Thyroid gland (tissue), 4 donors: ENCODE results near the gene PRPSAP2. TPM values are rescaled to one million over a fixed set of nuclear protein-coding genes. Genes with fewer than 3 reads are reported as not detected.

ENCODE experiments used
- DNase-seq, 2 donors: peaks; one replicate each; pipeline ENCODE4 v3.0.0-alpha.2; 2019
- H3K27ac ChIP-seq, 3 donors: fragments of 200-600 bp; sonication (generic); 1 replicate in 2 of 3; 2 replicates in 1 of 3; pipeline ENCODE4 v1.5.1; 2016 to 2019; ENCODE audit warnings: mild to moderate bottlenecking in 1 of 3, moderate library complexity in 1 of 3
- H3K27me3 ChIP-seq: fragments of 200-600 bp; sonication (generic); one replicate; pipeline ENCODE4 v1.5.1; 2019
- H3K36me3 ChIP-seq, 2 donors: fragments of 200-600 bp; sonication (generic); one replicate each; pipeline ENCODE4 v1.5.1; 2016 to 2019
- H3K4me1 ChIP-seq, 2 donors: fragments of 200-600 bp; sonication (generic); one replicate each; pipeline ENCODE4 v1.5.1; 2017 to 2019
- H3K4me3 ChIP-seq, 3 donors: fragments of 200-600 bp; sonication (generic); replicated peaks in 1 of 3; 1 replicate in 2 of 3; 2 replicates in 1 of 3; pipeline ENCODE4 v1.5.1; 2016; ENCODE audit warnings: mild to moderate bottlenecking in 1 of 3
- H3K9me3 ChIP-seq: fragments of 200-600 bp; sonication (generic); one replicate; pipeline ENCODE4 v1.5.1; 2017
- CTCF ChIP-seq, 6 experiments: fragments of 200-600 bp in 3 of 6; fragments of 450-650 bp in 3 of 6; sonication (generic) in 3 of 6; IDR thresholded peaks; one replicate each; pipeline ENCODE4 v1.5.1; 2016 to 2019; ENCODE audit warnings: antibody characterized with exemption in 6 of 6, mild to moderate bottlenecking in 2 of 6, inconsistent platforms in 1 of 6, moderate library complexity in 1 of 6
- POLR2A ChIP-seq, 2 donors: fragments of 450-650 bp; IDR thresholded peaks; one replicate each; pipeline ENCODE4 v1.6.1; 2017; ENCODE audit warnings: antibody characterized with exemption in 2 of 2, mild to moderate bottlenecking in 2 of 2, moderate library complexity in 1 of 2
- WGBS, 2 donors: methylation state at CpG; one replicate each; pipeline ENCODE4 v1.1.5; 2017; 5-methylcytosine and 5-hydroxymethylcytosine counted together
- intact Hi-C: fragments of 100-400 bp; cut with DNase I; formaldehyde crosslinking; loops from one replicate; pipeline ENCODE4 v1.15.1; 2023
- total RNA-seq, 4 donors: library from RNA; depleted of rRNA; stranded (reverse); fragments of >200 nt; gene quantifications; one replicate each; pipeline ENCODE4 v1.2.3, GENCODE V29; 2016

PRPSAP2 gene
- total RNA-seq, 4 donors from 2014 or later, result 43.6 to 50.9 (median 49.7) TPM

GRCh38 chr17:18964550-18964949 lies 106.6 kb downstream of the PRPSAP2 start:
- no peak for DNase-seq
- no peaks in the 10 kb centered on the region for H3K27me3 ChIP-seq
- no peak for TF ChIP-seq POLR2A (IDR thresholded peaks at IDR 0.05)
- H3K4me3 ChIP-seq, result no peak overlapping the region
- no peaks in the 10 kb centered on the region for H3K36me3 ChIP-seq
- WGBS, 2 donors, result 89 to 99% methylated on average over 7 to 9 of the region's 9 CpGs
- no peaks in the 10 kb centered on the region for H3K9me3 ChIP-seq
- no peak overlapping the region for H3K27ac ChIP-seq
- intact Hi-C loops, result loop anchor here (10.0 kb wide), 1 partner anchor 60 kb away; no protein-coding TSS in a partner anchor
- peaks cover 0 to 18% of the 10 kb centered on the region in 2 donors for H3K4me1 ChIP-seq

GRCh38 chr17:18965530-18966236 lies 107.8 kb downstream of the PRPSAP2 start:
- no peak for DNase-seq
- Histone ChIP-seq H3K27me3 (no peaks in the 10 kb centered on the region), H3K27ac (no peak overlapping the region), H3K4me3 (no peak overlapping the region), H3K4me1 (peaks cover 0 to 18% of the 10 kb centered on the region in 2 donors), H3K9me3 (no peaks in the 10 kb centered on the region), H3K36me3 (peaks cover 0 to under 1% of the 10 kb centered on the region in 2 donors)
- 80 to 85% methylated on average over 9 to 14 of the region's 14 CpGs for WGBS, 2 donors
- TF ChIP-seq POLR2A (IDR thresholded peaks at IDR 0.05) (no peak), CTCF (IDR thresholded peaks at IDR 0.05) (no peak)
- intact Hi-C loops, result loop anchor here (10.0 kb wide), 1 partner anchor 59 kb away; no protein-coding TSS in a partner anchor

- 46 to 60% methylated on average over 13 to 18 of the region's 19 CpGs for WGBS, 2 donors
Measured at GRCh38 chr17:18966831-18967624, 109.1 kb downstream of the PRPSAP2 start.

GRCh38 chr17:18967916-18968315 lies 110.0 kb downstream of the PRPSAP2 start:
- no peak overlapping the region for H3K27ac ChIP-seq
- intact Hi-C loops, result loop anchor here (10.0 kb wide), 1 partner anchor 57 kb away; no protein-coding TSS in a partner anchor
- DNase-seq, result peak; percentile 42 to 49
- no peak for TF ChIP-seq CTCF (IDR thresholded peaks at IDR 0.05)
- no peak for TF ChIP-seq POLR2A (IDR thresholded peaks at IDR 0.05)
- no peaks in the 10 kb centered on the region for H3K9me3 ChIP-seq
- no peak overlapping the region for H3K4me3 ChIP-seq
- WGBS, 2 donors, result 44 to 73% methylated on average over 3 to 4 of the region's 4 CpGs
- no peaks in the 10 kb centered on the region for H3K27me3 ChIP-seq
- peaks cover 0 to 5% of the 10 kb centered on the region in 2 donors for H3K36me3 ChIP-seq
- H3K4me1 ChIP-seq, result peaks cover 0 to 18% of the 10 kb centered on the region in 2 donors

More at GRCh38 chr17:18966831-18967624, 109.1 kb downstream of the PRPSAP2 start:
- peak; percentile 54 to 62 for DNase-seq
- Histone ChIP-seq H3K27ac (no peak overlapping the region), H3K27me3 (no peaks in the 10 kb centered on the region), H3K9me3 (no peaks in the 10 kb centered on the region), H3K36me3 (peaks cover 0 to 5% of the 10 kb centered on the region in 2 donors), H3K4me3 (no peak overlapping the region), H3K4me1 (peaks cover 0 to 18% of the 10 kb centered on the region in 2 donors)
- no peak for TF ChIP-seq POLR2A (IDR thresholded peaks at IDR 0.05)
- no peak for TF ChIP-seq CTCF (IDR thresholded peaks at IDR 0.05)
- intact Hi-C loops, result loop anchor here (10.0 kb wide), 1 partner anchor 58 kb away; no protein-coding TSS in a partner anchor

GRCh38 chr17:18968345-18968744 lies 110.4 kb downstream of the PRPSAP2 start:
- intact Hi-C loops, result loop anchor here (10.0 kb wide), 1 partner anchor 56 kb away; no protein-coding TSS in a partner anchor
- peaks cover 0 to 18% of the 10 kb centered on the region in 2 donors for H3K4me1 ChIP-seq
- no peak overlapping the region for H3K27ac ChIP-seq
- no peak overlapping the region for H3K4me3 ChIP-seq
- peaks cover 0 to 5% of the 10 kb centered on the region in 2 donors for H3K36me3 ChIP-seq
- 88 to 93% methylated on average over 3 to 4 of the region's 4 CpGs for WGBS, 2 donors
- TF ChIP-seq CTCF (IDR thresholded peaks at IDR 0.05) (no peak), POLR2A (IDR thresholded peaks at IDR 0.05) (no peak)
- DNase-seq, result no peak
- no peaks in the 10 kb centered on the region for H3K9me3 ChIP-seq
- no peaks in the 10 kb centered on the region for H3K27me3 ChIP-seq
